GM19438 (cell line): ENCODE results near the gene CLDN10.
"Not testable (repeated sequence)": the region's sequence is repeated elsewhere in the genome, so short reads cannot be mapped to it uniquely, and the experiment has no call there.

Source experiments
- ATAC-seq: cut with Tn5 transposase; IDR thresholded peaks from one replicate; pipeline ENCODE4 v1.9.1; 2021; ENCODE audit warnings: low read depth; ENCODE audit not compliant: unreplicated experiment

CLDN10 gene

GRCh38 chr13:95552539-95553441 is at the start of gene CLDN10:
Gene CLDN10 (plus strand): TSS chr13:95552720. CDS start chr13:95552754, 34 bp downstream.
- ATAC-seq: peak; percentile 55

- no peak for ATAC-seq
Observed at GRCh38 chr13:95503662-95504061, 48.9 kb upstream of the CLDN10 start.

DNA sequence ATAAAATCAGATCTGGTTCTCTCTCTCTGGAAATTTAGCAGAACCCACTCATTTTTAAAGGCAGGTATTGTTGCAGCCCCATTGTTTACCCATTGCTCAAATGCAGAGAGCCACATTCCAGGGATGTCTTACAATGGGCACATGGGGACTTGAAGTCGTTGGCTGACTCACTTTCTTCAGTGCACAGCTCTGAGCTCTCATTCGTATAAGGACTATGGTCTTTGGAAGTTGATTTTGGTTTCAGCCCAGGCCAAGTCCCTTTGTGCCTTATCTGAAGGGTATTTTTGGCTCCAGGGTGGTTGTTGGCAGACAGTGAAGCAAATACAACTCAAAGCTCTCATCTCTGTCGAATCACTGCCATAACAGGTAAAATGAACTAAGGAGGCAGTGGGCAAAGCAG is 47.3 kb upstream of the CLDN10 start:
- no peak for ATAC-seq

- ATAC-seq: no peak
Observed at GRCh38 chr13:95505986-95506385, 46.5 kb upstream of the CLDN10 start.

DNA sequence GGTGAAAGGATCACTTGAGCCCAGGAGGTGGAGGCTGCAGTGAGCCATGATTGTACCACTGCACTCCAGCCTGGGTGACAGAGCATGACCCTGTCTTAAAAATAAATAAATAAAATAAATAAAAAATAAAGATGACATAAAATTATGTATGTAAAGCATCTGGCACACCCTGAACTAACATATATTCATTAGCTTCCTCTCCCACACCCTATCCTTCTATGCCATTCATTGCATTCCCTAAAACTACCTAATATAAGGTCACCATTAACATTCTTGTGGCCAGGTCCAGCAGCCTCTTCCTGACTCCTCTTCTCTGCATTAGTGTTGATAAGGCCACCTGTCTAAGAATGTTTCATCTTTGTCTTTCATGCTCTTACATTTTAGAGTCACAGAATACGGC is 44.5 kb upstream of the CLDN10 start:
- no peak for ATAC-seq

GRCh38 chr13:95508996-95509395 is 43.5 kb upstream of the CLDN10 start:
- no peak for ATAC-seq

GRCh38 chr13:95509521-95510310 is 42.8 kb upstream of the CLDN10 start:
- ATAC-seq: no peak

DNA sequence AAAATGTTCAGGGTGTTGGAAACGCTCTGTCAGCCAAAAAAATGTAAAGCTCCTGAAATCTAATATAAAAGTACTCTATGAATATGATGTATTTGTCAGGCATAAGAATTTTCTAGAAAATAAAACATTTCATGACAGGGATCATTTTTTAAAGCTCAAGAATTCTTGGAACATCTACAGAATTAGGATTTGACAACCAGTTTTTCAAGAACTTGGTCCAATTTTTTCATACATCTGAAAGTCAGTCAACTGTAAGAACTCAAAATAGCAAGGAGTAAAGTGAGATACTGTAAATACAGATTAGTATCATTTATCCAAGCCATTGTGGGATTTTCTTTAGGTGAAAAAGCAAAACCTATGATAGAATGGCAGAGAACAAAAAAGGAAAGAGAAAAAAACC is 41.6 kb upstream of the CLDN10 start:
- ATAC-seq: no peak

GRCh38 chr13:95512424-95512823 is 40.1 kb upstream of the CLDN10 start:
- no peak for ATAC-seq

DNA sequence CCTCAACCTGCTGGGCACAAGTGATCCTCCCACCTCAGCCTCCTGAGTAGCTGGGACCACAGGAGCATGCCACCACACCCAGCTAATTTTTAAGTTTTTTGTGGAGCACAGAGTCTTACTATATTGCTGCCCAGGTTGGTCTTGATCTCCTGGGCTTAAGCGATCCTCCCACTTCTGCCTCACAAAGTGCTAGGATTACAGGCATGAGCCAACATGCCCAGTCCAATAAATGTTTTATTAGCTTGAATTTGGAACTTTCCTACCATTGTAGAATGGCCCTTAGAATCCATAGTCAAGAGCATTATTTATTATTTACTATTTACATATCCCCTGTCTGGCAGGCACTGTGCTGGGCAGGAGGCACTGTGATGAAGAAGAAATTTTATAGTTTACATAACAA is 39.6 kb upstream of the CLDN10 start:
- ATAC-seq: no peak

DNA sequence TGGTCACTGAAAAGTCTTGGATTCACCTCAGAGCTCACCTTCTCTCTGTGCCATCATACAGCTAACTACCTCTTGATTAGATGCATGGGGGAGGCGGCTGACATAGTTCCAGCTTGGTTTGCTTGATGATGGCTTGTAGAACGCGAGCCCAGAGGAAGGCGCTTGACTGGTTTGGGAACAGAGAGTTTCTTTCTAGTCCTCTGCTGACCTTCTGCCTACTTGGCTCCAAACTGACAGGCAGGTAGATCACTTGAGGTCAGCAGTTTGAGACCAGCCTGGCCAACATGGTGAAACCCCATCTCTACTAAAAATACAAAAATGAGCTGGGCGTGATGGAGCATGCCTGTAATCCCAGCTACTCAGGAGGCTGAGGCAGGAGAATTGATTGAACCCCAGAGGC is 36.9 kb upstream of the CLDN10 start:
- not testable (repeated sequence) for ATAC-seq

DNA sequence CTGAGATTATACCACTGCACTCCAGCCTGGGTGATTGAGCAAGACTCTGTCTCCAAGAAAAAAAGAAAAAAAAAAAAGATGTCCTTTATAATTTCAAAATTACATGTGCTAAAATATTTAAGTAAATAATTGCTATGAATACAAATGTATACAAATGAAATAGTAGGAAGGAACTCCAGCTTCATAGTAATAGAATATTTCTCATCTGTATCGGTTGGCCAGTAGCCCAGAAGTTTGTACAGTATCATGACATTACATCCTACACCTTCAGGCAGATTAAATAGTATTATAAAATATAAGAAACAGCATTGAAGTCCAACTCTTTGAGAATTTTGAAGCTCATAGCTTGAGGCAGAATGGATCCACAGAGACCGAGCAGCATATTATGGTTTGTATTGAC is 36.5 kb upstream of the CLDN10 start:
- ATAC-seq: no peak

GRCh38 chr13:95516492-95516891 is 36.0 kb upstream of the CLDN10 start:
- ATAC-seq: no peak

GRCh38 chr13:95523598-95523997 is 28.9 kb upstream of the CLDN10 start:
- ATAC-seq: no peak

DNA sequence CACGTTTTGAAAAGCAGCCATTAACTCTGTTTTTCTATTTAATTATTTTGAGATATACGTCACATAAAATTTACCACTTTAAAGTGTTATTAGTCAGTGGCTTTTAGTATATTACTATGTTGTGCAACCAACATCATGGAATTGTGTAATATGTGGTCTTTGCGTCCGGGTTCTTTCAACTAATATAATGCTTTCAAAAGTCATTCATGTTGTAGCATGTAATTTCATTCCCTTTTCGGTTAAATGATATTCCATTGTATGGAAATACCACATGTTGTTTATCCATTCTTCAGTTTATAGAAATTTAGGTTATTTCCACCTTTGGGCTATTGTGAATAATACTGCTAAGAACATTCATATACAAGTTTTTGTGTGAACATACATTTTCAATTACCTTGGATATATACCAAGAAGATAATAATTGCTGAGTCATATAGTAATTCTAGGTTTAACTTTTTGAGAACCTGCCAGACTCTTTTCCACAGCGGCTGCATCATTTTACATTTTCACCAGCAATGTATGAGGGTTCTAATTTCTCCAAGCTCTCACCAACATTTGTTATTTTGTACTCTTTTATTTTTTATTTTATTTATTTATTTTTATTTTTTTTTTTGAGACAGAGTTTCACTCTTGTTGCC is 28.1 kb upstream of the CLDN10 start:
- ATAC-seq: no peak

DNA sequence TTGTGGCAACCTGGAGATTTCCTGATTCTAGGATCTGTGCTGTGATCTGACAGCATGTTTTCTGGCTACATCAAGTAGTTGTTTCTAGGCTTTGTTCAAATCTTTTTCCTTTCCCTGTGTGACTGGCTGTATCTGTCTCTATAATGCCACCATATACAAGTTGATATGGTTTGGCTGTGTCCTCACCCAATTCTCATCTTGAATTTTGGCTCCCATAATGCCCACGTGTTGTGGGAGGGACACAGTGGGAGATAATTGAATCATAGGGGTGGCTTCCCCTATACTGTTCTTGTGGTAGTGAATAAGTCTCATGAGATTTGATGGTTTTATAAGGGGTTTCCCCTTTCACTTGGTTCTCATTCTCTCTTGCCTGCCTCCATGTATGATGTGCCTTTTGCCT is 24.6 kb upstream of the CLDN10 start:
- ATAC-seq: no peak

DNA sequence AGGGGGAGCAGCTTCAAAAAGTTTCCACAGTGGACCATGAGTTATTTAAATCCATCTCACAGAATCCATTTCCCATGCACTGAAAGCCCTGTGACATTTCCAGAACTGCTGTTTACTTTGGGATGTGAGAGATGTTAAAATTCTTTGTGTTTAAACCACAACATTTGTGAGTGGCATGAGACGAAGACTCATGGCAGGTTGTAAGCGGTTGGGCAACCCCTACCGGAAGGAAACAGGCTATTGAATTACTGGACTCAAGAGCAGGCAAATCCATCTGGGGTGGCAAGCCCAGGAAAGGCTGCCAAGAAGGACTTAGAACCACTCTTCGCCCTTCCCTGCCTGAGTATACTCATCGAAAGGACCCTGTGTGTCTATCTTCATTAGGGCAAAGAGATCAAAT is 22.3 kb upstream of the CLDN10 start:
- no peak for ATAC-seq

DNA sequence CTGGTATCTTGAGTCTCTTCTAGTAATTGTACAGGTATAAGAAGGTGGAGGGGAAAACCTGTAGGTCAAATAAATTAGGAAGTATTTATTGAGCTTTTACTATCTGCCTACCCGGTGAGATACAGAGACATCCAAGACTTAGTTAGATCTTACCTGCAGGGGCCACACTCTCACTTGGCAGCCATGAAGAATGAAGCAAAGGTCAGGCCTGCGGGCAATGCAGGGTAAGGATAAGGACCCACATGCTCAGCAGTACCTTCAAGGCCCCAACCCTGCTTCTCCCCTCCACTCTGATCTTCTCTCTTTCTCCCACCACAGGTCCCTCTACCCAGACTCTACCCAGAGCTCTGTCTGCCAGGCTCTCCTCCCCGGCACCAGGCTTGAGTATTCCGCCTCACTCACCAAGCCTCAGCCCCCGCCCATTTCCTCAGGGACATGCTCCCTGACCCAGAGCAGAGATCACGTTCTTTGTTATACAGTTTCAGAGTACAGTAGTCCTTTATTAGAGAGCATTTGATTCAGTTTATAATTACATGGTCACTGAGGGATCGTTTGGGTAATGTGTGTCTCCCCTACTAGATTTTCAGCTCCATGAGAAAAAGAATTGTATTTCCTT is 18.9 kb upstream of the CLDN10 start:
- ATAC-seq: no peak

DNA sequence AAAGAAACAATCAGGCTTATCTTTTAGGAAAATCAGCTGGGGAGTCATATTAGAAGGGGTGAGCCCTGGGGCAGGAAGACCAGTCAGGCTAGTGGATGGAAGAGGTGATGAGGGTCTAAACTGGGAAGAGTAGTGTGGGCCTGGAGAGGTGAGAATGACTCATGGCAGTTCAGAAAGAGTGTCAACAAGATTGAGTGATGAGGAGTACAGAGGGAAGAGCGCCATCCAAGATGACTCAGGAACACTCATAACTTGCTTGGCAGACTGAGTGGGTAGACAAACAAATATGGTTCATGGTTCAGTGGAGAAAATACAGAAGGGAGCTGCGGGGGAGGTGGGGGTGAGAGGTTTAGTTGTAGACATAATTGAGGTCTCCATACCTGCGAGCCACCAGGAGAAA is 17.3 kb upstream of the CLDN10 start:
- ATAC-seq: no peak

GRCh38 chr13:95536632-95537241 is 15.8 kb upstream of the CLDN10 start:
- no peak for ATAC-seq
